Testis (tissue), 2 donors: Measurements from ENCODE around the gene NRCAM.

Source experiments
- POLR2A ChIP-seq: fragments of 450-650 bp; IDR thresholded peaks from one replicate; pipeline ENCODE4 v1.6.1; 2017; ENCODE audit warnings: antibody characterized with exemption, mild to moderate bottlenecking, moderate library complexity
- TF ChIP-seq, protein P1 (sequence below), 3 experiments: fragments of 450-650 bp in 2 of 3; fragments of 200-600 bp in 1 of 3; sonication (generic) in 1 of 3; IDR thresholded peaks; one replicate each; pipeline ENCODE4 v1.5.1; 2016 to 2019; ENCODE audit warnings: antibody characterized with exemption in 3 of 3, mild to moderate bottlenecking in 2 of 3, moderate library complexity in 1 of 3

DNA sequence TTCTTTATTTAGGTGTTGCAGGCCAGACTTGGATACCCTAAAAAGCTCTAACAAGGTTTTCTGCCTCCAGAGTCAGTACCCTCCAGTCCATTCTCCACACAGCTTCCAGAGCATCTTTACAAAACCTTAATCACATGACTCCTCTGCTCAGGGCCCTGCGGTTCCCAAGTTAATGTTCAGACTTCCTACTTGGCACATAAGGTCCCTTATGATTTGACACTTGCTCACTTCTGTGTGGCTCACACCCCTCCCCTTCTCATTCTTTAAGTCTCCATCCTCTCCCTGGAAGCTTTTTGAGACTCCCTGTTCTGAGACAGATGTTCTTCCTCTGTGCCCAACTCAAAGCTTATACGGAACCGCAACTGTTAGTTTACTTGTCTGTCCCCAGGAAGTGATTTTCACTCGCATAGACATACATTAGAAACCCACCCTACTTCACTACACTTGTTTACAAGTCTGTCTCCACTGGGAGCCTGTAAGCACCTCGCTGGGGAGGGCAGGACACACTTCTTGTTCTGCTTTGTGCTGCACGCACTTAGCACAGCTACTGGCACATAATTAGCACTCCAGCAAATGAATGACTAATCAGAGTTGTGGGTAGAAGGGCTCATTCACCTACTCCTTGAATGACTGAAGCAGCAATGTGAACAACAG lies 171.8 kb downstream of the NRCAM start:
- TF ChIP-seq, protein P1, sequence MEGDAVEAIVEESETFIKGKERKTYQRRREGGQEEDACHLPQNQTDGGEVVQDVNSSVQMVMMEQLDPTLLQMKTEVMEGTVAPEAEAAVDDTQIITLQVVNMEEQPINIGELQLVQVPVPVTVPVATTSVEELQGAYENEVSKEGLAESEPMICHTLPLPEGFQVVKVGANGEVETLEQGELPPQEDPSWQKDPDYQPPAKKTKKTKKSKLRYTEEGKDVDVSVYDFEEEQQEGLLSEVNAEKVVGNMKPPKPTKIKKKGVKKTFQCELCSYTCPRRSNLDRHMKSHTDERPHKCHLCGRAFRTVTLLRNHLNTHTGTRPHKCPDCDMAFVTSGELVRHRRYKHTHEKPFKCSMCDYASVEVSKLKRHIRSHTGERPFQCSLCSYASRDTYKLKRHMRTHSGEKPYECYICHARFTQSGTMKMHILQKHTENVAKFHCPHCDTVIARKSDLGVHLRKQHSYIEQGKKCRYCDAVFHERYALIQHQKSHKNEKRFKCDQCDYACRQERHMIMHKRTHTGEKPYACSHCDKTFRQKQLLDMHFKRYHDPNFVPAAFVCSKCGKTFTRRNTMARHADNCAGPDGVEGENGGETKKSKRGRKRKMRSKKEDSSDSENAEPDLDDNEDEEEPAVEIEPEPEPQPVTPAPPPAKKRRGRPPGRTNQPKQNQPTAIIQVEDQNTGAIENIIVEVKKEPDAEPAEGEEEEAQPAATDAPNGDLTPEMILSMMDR (IDR thresholded peaks at IDR 0.05), result no peak
- no peak for TF ChIP-seq POLR2A
